Mesothelial cell of epicardium (in vitro differentiated cells): ENCODE data around the gene GPR3. TPM values are rescaled to one million over a fixed set of nuclear protein-coding genes. Genes with fewer than 3 reads are reported as not detected.
A peak's percentile ranks its signal among the peaks of the same experiment; 100 is the strongest.

ENCODE experiments used
- DNase-seq, 2 experiments: peaks; one replicate each; pipeline ENCODE4 v3.0.0; 2021; ENCODE audit warnings: low spot score in 2 of 2; ENCODE audit not compliant: unreplicated experiment in 2 of 2
- H3K27ac Mint-ChIP-seq: 2 replicates; pipeline ENCODE4 v1.8.0; 2021; ENCODE audit warnings: mixed read lengths
- H3K27me3 Mint-ChIP-seq: 2 replicates; pipeline ENCODE4 v1.8.0; 2021; ENCODE audit warnings: low read depth, mixed read lengths
- H3K36me3 Mint-ChIP-seq: 2 replicates; pipeline ENCODE4 v1.8.0; 2021; ENCODE audit warnings: mixed read lengths
- H3K4me1 Mint-ChIP-seq: 2 replicates; pipeline ENCODE4 v1.8.0; 2021; ENCODE audit warnings: mixed read lengths
- H3K4me3 Mint-ChIP-seq: 2 replicates; pipeline ENCODE4 v1.8.0; 2021; ENCODE audit warnings: mild to moderate bottlenecking, moderate library complexity, mixed read lengths
- H3K9me3 Mint-ChIP-seq: 2 replicates; pipeline ENCODE4 v1.8.0; 2021; ENCODE audit warnings: mixed read lengths
- total RNA-seq: library from RNA; stranded (reverse); gene quantifications from 3 replicates; pipeline ENCODE4 v1.2.1, GENCODE V29; 2021
- TF ChIP-seq, protein P1 (sequence below): fragments of 200-600 bp; sonication (generic); IDR thresholded peaks from one replicate; pipeline ENCODE4 v1.5.0; 2021; ENCODE audit warnings: antibody characterized with exemption; ENCODE audit not compliant: unreplicated experiment

GPR3 gene, protein sequence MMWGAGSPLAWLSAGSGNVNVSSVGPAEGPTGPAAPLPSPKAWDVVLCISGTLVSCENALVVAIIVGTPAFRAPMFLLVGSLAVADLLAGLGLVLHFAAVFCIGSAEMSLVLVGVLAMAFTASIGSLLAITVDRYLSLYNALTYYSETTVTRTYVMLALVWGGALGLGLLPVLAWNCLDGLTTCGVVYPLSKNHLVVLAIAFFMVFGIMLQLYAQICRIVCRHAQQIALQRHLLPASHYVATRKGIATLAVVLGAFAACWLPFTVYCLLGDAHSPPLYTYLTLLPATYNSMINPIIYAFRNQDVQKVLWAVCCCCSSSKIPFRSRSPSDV
- 1.7 to 2.3 TPM (median 1.7 TPM) in 3 replicates for total RNA-seq

DNA sequence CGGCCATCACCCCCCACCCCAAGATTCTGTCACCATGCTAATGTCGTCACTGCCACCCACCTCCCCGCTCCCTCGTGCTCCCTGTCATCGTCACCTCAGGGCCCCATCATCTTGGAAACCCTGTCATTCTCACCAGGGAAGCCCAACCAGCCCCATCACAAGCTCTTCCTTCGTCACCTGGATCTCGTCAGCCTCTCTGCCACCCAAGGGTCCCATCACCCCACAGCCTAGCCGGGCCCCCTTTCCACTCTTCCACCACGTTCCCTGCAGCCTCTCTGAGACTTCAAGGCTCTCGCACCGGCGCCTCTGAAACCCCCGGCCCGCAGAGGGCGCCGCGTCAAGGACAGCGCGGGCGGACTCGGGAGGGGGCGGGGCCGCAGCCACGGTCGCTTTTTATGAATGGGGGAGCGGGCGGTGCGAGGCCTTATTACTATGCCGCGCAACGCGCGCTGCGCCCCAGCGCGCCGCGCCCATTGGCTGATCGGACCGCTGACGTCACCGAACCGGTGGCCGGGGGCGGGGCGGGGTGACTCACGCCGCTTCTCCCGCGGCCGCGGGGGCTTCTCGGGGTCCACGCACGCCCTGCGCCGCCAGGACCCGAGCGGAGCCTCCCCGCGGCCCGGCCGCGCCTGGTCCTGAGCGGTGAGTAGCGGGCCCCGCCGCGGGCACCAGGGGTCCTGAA is at the start of gene GPR3:
Gene GPR3 (plus strand): TSS at position 527 of the 682 bp plus-strand sequence. CDS start 1,177 bp downstream, outside the sequence.
- Mint-ChIP-seq H3K9me3 (no peaks in the 10 kb centered on the region), H3K27me3 (peaks cover 8% of the 10 kb centered on the region), H3K27ac (peak within 1 kb of the TSS; percentile 91), H3K4me1 (peaks cover 13% of the 10 kb centered on the region), H3K4me3 (peak within 1 kb of the TSS; percentile 73), H3K36me3 (no peaks in the 10 kb centered on the region)
- TF ChIP-seq, protein P1, sequence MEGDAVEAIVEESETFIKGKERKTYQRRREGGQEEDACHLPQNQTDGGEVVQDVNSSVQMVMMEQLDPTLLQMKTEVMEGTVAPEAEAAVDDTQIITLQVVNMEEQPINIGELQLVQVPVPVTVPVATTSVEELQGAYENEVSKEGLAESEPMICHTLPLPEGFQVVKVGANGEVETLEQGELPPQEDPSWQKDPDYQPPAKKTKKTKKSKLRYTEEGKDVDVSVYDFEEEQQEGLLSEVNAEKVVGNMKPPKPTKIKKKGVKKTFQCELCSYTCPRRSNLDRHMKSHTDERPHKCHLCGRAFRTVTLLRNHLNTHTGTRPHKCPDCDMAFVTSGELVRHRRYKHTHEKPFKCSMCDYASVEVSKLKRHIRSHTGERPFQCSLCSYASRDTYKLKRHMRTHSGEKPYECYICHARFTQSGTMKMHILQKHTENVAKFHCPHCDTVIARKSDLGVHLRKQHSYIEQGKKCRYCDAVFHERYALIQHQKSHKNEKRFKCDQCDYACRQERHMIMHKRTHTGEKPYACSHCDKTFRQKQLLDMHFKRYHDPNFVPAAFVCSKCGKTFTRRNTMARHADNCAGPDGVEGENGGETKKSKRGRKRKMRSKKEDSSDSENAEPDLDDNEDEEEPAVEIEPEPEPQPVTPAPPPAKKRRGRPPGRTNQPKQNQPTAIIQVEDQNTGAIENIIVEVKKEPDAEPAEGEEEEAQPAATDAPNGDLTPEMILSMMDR = peak; percentile 50
- DNase-seq = peak; percentile 85 to 91

DNA sequence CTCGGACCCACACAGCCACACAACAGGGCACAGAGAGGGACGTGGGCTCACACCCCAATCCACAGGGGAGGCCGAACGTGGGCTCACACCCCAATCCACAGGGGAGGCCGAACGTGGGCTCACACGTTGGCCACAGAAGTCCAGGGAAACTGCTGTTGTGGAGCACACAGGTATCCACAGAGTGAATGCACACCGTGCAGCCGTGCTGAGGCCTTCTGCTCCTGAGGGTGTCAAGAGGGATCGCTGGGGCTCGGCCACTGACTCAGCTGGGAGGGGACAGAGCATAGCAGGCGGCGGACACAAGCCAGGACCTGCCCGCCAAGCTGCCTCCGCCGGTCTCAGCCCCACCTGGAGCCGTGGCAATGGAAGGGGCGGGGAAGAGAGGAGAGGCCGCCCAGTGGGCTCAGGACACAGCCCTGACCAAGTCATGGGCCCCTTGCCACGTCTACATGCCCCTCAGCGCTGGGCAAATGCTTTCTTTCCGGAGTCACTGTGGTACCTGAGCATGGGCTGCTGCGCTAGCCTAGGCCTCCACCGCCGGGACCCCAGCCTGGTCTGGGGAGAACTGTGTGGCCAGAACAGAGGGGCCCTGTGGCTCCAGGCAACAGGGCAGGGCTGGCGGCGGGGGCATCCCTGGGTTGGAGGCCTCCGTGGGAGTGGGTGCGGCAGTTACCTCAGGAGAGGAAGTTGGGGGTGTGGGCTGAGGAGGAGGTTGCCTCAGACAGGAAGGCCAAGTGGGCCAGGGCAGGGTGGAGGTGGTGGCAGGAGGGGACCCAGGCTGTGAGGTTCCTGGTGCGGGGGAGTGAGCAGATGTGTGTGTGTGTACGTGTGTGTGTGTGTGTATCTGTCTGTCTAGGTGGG is 49.4 kb upstream of the GPR3 start:
- H3K9me3 Mint-ChIP-seq = no peaks in the 10 kb centered on the region
- TF ChIP-seq, protein P1 = no peak
- H3K4me1 Mint-ChIP-seq = peaks cover 32% of the 10 kb centered on the region
- DNase-seq = no peak
- no peaks in the 10 kb centered on the region for H3K27me3 Mint-ChIP-seq
- peak overlapping the region; percentile 73 for H3K4me3 Mint-ChIP-seq
- peak overlapping the region; percentile 80 for H3K27ac Mint-ChIP-seq
- peaks cover 5% of the 10 kb centered on the region for H3K36me3 Mint-ChIP-seq

DNA sequence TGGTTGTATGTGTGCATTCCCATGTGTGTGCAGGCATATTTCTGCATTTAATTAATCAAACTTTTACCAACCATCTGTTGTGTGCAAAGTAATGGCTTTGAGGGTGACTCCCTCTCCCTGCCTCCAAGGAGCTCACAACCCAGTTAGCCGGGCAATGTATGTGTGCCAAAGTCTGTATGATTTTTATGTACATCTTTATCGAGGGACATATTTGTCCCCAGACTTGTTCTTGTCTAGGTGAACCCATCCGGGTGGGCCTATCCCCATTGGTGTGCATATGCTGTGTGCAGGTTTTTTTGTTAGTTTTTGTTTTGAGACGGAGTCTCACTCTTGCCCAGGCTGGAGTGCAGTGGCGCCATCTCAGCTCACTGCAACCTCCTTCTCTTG is 48.8 kb upstream of the GPR3 start:
- H3K9me3 Mint-ChIP-seq = no peaks in the 10 kb centered on the region
- TF ChIP-seq, protein P1 = no peak

DNA sequence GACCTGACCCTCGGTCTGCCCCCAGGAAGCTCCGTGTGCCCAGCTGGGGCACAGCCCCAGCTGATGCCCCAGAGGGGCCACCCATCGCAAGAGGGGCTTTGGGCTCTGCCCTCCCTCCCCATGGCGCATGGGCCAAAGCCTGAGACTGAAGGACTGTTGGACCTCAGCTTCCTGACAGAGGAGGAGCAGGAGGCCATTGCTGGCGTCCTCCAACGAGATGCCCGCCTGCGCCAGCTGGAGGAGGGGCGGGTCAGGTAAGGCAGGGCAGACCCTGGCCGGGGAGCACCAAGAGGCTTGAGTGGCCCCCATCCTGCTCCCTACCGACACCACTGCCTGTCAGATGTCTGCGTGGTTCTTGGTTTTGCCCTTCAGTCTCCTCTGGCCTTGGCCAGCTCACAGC is 47.1 kb upstream of the GPR3 start:
- no peaks in the 10 kb centered on the region for H3K9me3 Mint-ChIP-seq
- H3K27ac Mint-ChIP-seq = no peak overlapping the region
- peaks cover 5% of the 10 kb centered on the region for H3K36me3 Mint-ChIP-seq
- TF ChIP-seq, protein P1 = no peak
- no peak overlapping the region for H3K4me3 Mint-ChIP-seq
- peaks cover 35% of the 10 kb centered on the region for H3K4me1 Mint-ChIP-seq
- DNase-seq = no peak
- peaks cover under 1% of the 10 kb centered on the region for H3K27me3 Mint-ChIP-seq

More for the DNA sequence above, 48.8 kb upstream of the GPR3 start:
- Mint-ChIP-seq H3K27ac (peak overlapping the region; percentile 80), H3K4me1 (peaks cover 32% of the 10 kb centered on the region), H3K4me3 (peak overlapping the region; percentile 73), H3K36me3 (peaks cover 5% of the 10 kb centered on the region), H3K27me3 (no peaks in the 10 kb centered on the region)
- no peak for DNase-seq

DNA sequence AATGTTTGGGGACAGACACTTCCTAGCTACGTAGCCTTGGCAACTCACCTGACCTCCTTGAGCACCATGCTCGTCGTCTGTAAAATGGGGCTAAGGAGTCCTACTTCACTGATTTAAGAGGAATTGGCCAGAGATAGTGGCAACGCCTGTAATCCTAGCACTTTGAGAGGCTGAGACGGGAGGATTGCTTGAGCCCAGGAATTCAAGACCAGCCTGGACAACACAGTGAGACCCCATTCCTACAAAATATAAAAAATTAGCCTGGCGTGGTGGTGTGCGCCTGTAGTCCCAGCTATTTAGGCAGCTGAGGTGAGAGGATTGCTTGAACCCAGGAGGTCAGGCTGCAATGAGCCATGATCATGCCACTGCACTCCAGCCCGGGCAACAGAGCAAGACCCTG is 46.1 kb upstream of the GPR3 start:
- Mint-ChIP-seq H3K4me1 (peaks cover 38% of the 10 kb centered on the region), H3K4me3 (no peak overlapping the region), H3K9me3 (no peaks in the 10 kb centered on the region), H3K36me3 (peaks cover 5% of the 10 kb centered on the region), H3K27ac (no peak overlapping the region), H3K27me3 (peaks cover 7% of the 10 kb centered on the region)
- no peak for DNase-seq
- TF ChIP-seq, protein P1 = no peak
